GM04503 (cell line): ENCODE data around the gene RNF183.

Experiments
- DNase-seq: peaks from one replicate; pipeline ENCODE4 v3.0.0-alpha.2; 2012; ENCODE audit warnings: low read depth

Gene RNF183, protein sequence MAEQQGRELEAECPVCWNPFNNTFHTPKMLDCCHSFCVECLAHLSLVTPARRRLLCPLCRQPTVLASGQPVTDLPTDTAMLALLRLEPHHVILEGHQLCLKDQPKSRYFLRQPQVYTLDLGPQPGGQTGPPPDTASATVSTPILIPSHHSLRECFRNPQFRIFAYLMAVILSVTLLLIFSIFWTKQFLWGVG

DNA sequence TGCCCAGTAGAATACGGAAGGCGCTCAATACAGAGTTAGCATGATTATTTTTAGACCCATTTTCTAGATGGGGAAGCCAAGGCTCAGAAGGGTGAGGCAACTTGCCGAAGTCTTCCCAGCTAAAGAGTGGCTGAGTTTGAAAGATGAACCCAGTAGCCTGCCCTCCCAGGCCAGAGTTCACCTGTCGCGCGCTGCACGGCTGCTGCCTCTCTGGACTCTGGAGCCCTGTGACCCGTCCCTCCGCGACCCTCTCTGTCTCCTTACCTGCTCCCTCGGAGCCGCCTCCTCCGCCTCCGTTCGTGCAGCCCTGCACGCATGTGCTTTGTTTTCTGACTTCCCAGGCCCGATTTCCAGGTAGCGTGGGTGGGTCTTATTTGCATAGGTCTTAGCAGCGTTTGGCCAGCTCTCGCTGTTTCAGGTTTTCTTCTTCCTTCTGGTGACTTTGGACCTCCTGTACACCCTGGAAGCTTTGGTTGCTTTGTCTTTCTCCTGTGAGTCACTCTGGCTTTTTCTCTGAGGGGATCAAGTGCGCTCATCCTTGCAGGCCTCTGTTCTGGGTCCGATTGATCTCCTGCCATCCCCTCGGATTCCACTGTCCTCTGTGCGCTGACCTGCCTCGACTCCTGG is at the start of gene RNF183:
Gene RNF183, minus strand, starts transcription at position 585 of the 627 bp plus-strand sequence. CDS start 5,192 bp downstream, outside the sequence.
- no peak for DNase-seq

DNA sequence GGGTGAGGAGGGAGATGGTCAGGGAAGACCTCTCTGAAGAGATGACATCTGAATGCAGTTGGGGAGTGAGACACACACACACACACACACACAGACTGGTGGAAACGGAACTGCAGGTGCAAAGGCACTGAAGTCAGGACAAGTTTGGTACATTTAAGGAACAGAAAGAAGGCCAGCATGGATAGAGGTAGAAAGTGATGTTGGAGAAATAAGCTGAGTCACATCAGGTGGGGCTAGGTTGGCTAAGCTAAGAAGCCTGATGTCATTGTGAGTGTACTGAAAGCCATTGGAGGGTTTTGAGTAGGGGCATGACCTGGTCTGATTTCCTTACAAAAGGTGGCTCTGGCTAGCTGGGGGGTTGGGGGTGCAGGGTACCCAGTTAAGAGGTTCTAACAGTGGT is 49.2 kb upstream of the RNF183 start:
- DNase-seq = no peak

DNA sequence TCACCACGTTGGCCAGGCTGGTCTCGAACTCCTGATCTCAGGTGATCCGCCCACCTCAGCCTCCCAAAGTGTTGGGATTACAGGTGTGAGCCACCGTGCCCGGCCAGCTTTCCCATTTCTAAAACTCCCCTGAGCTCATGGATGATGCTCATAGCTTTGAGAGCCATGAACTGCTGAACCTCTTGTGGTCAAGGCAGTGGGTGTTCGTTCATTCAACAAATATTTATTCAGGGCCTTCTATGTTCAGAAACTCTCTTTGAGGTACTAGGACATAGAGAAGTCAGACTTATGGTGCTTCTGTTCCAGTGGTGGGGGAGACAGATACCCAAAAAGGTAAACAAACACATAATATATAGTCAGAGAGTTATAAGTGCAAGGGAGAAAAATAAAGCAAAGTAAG is 48.8 kb upstream of the RNF183 start:
- no peak for DNase-seq

DNA sequence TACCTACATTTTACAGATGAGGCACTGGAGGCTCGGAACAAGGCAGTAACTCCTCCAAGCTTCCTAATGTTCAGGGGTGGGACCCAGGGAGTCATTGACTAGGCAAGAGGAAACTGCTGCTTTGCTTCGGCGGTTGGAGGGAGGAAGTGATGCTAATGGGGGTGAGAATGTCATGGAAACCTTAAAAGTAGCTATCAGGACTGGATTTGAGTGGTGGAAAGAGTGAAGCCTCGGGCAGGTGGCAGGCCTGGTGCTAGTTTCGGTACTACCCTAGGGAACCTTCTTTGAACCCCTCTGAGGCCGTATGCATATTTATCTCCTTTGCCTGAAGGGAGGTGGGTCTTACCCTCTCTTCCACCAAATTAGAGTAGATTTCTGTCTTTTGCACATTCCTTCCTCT is 47.8 kb upstream of the RNF183 start:
- DNase-seq = no peak

DNA sequence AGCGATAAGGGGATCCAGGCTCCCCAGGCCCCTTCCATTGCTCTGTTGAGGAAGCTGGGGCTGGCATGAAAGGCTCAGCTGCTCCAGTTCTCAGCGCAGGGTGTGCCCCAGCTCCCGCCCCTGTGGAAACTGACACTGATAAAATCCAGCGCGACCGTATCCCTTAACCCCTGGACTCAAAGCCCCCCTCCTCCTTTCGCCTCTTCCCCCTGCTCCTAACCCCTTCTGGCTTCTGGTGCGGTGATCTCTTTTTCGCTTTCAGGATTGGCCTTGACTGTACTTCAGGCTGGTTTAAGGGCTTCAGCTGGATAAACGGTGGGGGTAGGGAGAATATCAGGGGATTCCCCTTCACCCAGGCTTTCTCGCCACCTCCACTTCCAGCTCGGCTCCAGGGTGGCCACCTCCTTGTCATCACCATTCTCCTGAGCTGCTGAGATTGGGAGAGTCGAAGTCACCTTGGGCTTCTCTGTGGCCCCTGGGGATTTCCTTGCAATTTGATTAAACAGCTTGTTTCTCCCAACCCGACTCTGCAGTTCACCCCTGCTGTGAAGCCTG is 47.0 kb upstream of the RNF183 start:
- DNase-seq = no peak

DNA sequence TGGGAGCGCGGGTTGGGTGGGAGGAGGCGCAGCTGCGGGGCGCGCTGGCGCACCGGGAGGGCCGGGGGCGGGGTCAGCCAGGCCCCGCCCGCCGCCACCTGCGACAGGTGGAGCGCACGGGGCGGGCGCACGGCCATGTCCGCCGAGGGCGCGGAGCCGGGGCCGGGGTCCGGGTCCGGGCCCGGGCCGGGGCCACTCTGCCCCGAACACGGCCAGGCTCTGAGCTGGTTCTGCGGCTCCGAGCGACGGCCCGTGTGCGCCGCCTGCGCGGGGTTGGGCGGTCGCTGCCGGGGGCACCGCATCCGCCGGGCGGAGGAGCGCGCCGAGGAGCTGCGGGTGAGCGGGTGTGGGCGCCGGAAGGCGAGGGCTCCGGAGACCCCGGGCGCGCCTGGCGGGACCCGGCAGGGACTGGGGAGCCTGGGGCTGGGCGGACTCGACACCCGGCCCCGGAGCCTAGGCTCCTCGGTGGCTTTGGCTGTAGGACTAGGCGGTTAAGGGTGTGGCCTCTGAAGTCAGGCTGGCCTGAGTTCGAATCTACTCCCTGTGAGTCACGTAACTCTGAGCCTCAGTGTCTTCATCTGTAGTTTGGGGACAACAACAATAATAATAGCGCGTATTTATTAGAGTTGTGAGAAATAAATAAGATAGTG is 46.4 kb upstream of the RNF183 start, which contains the start of gene BSPRY:
Gene BSPRY, plus strand, starts transcription at position 97 of the 650 bp plus-strand sequence. Its CDS starts 39 bp downstream, at position 136.
- DNase-seq = no peak

DNA sequence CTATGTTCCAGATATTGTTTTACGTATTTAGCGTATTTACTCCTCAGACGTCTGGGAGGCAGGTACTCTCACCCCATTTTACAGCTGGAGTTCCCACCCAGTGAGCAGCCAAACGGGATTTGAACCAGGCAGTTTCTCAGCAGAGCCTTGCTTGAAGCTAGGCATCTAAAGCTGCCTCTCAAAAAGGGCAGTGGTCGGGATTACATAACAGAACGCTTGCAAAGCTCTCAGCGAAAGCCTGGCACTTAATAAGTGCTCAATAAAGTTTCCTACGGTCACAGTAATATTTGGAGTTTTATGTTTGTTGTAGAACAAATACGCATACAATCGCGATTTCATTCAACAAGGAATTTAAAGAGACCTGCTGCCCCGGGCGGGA is 45.9 kb upstream of the RNF183 start:
- no peak for DNase-seq

DNA sequence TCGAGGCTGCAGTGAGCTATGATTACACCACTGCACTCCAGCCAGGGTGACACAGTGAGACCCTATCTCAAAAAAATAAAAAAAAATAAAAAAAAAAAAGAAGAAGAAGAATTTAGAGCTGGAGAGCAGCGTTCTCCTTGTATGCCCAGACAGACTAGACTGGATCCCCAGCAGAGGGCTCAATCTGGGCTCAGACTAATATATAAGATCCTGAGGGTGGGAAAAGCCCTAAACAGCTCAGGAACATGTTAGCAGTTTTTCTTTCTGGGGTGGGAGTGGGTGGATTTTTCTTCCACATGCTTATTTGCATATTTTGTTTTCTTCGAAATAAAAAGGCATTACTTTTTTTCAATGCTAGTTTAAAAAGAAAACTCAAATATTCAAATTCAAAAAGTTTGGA is 45.3 kb upstream of the RNF183 start:
- no peak for DNase-seq

DNA sequence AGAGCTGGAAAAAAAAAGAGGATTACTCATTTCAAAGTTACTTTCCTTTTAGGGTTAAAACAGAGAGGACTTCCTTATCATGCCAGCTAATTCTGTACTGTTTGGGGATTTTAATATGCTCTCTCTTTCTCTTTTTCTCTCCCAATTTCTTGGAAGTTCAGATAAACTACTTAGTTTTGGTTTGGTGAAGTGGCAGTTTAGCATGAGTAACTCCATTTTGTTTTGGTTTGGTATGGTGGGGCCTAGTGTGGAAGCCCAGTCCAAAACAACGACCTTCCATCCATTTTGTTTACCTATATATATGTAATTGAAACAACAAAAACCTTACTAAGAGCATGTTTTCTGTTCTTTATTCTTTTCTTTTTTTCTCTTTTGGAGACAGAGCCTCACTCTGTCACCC is 42.5 kb upstream of the RNF183 start:
- DNase-seq = no peak

DNA sequence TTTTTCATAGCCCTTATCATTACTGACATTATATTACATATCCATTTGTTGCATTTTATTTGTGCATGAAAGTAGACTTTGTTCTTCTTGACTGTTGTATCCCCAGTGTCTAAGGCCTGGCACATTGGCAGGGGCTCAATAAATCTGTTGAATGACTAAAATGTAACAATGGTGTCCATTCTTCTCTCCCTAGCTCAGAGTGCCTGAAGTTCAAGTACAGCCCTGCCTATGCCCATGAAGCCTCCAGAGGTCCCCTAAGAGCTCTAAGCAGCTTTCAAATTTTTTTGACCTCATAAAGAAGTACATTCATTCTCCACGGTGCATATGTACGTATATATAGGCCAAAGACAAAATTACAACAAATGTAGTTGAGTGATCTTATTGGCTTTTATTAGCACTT is 42.0 kb upstream of the RNF183 start:
- no peak for DNase-seq

DNA sequence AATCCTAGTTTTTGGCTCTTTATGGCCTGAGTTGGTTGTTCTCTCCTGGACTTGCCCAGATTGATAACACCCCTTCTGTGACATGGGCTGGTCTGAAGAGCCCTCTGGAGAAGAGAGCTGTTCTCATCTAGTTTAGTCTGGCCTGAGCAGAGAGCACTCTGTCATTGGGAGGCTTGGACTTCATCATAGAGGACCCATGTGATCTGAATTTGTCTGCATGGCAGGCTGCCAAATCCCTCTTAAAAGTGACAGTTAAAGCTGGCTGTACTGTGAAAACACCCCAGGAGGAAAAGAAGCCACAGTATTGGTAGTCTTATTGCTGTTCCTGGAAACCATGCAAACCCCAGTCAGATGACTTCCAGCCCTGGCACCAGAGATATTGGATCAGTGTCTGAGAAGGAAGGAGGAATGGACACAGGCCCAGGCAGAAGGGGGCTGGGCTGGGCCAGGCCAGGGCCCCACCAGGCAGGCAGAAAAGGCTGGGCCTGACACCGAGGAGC is 40.6 kb upstream of the RNF183 start:
- peak; percentile 56 for DNase-seq

DNA sequence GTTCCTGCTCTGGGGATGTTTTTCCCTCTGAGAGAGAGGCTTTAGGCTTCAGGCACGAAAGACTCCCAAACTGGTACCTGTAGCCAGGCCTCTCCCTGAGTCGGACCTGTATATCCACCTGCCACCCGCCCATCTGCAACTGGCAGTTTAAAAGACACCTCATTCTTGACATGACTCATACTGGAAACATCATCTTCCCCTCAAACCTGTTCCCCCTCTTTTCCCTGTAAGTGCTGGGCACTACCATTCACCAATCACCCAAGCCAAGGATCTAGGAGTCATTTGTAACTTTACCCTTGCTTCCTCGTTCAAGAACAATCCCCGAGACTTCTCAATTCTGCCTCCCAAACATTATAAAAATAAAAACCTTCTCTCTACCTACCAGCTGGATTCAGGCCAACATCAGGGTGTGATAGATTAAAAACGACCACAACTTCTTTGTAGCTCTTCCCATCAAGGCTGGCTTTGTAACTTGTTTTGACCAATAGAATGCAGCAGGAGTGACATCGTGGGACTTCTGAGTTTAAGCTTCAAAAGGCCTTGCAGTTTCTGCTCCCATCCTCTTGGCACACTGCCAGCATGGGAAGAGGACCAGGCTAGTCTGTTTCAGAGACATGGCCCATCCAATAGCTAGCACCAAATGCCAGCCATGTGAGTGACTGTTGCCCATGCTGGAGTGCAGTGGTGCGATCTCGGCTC is 38.7 kb upstream of the RNF183 start:
- DNase-seq = no peak

DNA sequence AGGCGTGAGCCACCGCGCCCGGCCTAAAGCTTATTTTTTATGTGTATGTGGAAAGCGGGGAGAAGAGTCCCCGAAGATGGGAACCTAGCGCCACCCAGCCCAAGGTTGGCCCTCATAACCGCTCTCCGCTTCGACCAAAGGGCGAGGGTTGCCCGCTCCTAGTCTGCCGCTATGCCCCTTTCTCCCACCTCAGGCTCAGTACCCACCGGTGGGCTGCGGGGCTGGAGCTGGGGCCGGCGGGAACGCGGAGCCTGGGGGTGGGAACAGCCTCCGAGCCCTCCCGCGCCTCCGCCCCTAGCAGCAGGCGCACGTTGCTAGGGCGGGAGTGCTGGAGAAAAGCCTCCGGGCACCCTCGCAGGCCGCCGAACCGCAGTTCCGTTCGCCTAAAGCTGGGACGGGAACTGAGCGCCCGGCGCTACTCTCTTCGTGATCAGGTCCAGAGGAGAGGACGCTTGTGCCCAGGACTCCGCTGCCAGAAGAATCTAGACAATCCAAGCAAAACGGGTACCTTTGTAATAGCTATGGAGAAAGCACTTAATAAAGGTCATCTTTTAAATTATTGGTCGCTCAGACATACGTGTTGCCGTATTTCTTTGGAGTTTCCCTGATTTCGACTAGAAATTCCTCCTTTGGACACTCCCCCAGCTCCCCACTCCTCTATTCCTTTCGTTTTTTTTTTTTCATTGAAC is 37.0 kb upstream of the RNF183 start, which contains the start of gene WDR31:
Gene WDR31, minus strand, starts transcription at position 265 of the 689 bp plus-strand sequence. CDS start 8,253 bp downstream, outside the sequence.
- DNase-seq = peak; percentile 47

DNA sequence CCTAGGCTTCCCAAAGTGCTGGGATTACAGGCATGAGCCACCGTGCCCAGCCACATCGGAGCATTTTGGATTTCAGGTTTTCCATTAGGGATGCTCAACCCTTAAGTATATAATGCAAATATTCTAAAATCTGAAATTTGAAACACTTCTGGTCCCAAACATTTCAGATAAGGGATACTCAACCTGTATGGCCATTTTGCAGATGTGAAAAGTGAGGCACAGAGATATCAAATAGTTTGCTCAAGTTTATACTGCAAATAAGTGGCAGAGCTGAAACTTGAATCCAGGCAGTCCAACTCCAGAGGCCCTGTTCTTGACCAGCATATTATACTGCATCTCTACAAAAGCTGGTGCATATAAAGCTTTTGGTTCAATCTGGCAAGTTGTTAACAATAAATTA is 34.5 kb upstream of the RNF183 start:
- no peak for DNase-seq

DNA sequence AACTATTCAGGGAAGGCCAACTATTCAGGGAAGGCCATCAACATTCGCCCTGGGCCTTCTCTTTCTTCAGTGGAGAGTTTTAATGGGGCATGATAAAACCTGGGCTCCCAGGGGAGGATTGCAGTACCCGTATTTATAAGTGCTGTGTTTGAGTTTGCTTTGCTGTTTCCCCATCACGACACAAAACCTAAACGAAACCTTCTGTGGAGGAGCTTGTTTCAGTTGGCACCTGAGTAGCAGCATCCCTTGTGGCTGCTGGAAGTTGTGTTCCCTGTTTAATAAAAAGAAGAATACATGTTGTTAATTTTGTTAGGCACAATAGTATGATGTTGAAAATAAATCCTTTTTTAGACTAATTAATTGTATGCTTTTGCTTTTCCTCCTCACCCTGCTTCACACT is 28.6 kb upstream of the RNF183 start:
- DNase-seq = no peak

DNA sequence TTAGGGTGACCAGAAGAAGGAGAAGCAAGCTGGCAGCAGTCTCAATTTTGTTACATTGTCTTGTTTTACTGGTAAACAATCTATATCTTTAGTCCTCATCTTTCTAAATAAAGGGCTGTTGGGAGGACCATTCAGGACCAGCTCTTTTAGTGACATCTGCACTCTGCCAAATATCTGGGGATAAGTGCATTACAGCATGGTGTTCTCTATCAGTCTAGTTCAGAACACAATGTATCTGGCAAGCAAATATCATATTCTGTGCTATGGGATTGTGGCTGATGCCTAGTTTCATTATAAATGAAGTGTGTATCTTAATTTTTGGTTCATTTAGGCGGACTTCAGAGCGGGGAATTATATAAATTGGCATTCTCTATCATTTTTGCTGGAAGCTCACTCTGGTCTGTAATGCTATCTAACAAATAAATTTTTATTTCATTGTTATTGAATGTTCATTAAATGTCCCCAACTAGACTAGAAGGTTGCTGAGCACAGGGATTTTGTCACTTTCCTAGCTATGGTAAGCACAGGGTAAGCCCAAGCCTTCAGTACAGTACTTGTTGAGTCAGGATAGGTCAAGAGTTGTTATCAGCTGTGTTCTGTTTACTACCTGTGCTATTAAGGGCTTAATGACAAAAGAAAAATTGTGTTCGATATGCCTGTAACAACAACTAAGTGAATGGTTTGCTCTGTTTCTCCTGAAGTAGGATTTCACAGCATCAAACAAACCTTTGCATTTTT is 25.0 kb upstream of the RNF183 start:
- DNase-seq = no peak

DNA sequence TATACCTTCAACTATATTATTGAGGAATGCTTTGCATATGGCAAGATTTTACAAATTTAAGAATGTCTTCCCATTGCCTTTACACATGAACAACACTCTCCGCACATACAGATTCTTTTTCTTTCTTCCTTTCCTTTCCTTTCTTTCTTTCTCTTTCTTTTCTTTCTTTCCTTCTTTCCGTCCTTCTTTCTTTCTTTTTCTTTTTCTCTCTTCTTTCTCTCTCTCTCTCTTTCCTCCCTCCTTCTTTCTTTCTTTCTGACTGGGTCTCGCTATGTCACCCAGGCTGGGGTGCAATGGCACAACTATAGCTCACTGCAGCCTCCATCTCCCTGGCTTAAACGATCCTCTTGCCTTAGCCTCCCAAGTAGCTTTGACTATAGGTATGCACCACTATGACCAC is 23.1 kb upstream of the RNF183 start:
- DNase-seq = no peak

DNA sequence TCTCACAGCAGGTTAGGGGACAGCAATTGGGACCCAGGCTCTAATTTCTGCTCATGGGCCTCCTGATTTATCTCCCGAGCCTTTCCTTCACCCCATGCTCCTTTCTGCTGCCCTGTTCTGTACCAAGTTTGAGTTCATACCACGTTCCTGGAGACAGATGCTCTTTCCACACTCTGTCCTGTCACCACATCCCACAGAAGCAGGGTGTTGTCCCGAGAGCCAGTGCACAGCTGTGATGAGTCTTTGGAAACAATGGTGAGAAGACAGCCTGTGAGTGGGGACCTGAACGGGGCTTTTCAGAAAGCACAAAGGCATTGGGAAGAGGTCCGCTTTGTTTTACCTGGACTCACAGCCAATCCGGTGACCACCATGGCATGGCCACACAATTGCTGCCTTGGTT is 19.5 kb upstream of the RNF183 start:
- no peak for DNase-seq

DNA sequence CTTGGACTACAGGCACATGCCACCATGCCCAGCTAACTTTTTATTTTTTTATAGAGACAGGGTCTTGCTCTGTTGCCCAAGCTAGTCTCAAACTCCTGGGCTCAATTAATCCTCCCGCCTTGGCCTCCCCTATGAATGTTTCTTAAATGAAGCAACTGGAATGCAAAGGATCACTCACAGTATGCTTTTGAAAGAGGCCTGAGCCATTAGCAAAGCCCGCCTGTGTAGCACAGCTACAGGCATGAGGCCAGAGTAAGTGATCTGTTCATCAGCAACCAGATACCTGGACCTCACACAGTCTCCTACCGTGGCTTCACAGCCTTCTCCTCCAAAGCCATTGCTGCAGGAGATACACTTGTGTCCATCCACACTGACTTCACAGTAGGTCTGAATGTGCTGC is 16.9 kb upstream of the RNF183 start:
- DNase-seq = no peak

DNA sequence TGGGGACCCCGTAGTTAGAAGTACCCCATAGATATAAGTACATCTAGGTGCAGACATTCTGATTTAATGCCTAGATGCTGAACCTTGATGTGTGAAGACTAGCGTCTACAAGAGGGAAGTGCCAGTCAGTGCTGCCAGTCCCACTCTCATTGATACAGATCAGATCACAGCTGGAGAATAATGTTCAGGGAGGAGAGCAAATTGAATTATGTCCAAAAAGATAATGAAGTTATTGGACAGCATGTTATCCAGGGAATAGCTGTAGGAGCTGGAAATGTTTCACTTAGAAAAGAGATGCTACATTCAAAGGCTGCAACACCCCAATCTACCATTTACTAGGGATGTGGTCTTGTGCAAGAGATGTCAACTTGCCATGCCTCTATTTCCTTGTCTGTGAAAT is 15.9 kb upstream of the RNF183 start:
- DNase-seq = no peak

DNA sequence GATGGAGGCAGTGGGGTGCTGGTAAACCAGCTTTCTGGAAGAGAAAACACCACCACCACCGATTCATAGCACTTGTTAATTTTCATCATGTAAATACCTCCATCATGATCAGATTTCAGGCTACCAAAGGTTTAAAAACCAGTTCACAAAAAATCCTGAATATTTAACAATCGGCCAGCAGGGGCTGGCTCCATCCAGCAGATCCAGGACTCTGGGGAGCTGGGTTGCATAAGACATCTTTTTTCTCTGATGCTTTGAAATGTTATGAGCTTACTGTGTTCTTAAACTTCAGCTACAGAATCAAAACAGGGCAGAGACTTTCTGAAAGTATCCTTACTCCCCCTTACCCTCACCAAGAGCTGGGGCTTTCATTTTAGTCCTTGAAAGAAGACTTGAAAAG is 14.6 kb upstream of the RNF183 start:
- DNase-seq = no peak
